H1 (cell line): Measurements from ENCODE around the gene CCDC148. TPM values are rescaled to one million over a fixed set of nuclear protein-coding genes. Genes with fewer than 3 reads are reported as not detected.

Source experiments
- CTCF ChIA-PET: fragments of 300-600 bp; sonication (Branson Sonifier 250); formaldehyde crosslinking; loops from one replicate; lab custom pipeline; 2021; ENCODE audit not compliant: partially characterized antibody; lab: Charles Lee
- POLR2A ChIA-PET: fragments of 300-600 bp; sonication (Branson Sonifier 250); formaldehyde crosslinking; loops from one replicate; lab custom pipeline; 2021; ENCODE audit warnings: inconsistent platforms; ENCODE audit not compliant: partially characterized antibody; lab: Charles Lee
- DNase-seq, 2 experiments: peaks; one replicate each; pipeline versions ENCODE4 v3.0.0 to v3.0.0-alpha.2; 2010 to 2022; ENCODE audit warnings: low spot score in 2 of 2, low read depth in 1 of 2, mixed read lengths in 1 of 2
- FAIRE-seq: peaks from 2 replicates; lab custom pipeline; 2011; peaks lifted over from hg19 to GRCh38; lab: Jason Lieb, UNC
- H2AFZ ChIP-seq: 2 replicates; pipeline ENCODE4 v1.8.1; 2012; ENCODE audit warnings: low read length, inconsistent platforms
- H2AK5ac ChIP-seq: 2 replicates; pipeline ENCODE4 v1.6.1; 2013; ENCODE audit warnings: low read depth, low read length
- H2BK120ac ChIP-seq: replicated peaks from 2 replicates; pipeline ENCODE3; 2013; ENCODE audit warnings: low read depth, low read length, inconsistent platforms
- H2BK12ac ChIP-seq: 2 replicates; pipeline ENCODE4 v1.6.1; 2013; ENCODE audit warnings: low read depth, low read length
- H2BK15ac ChIP-seq: 2 replicates; pipeline ENCODE4 v1.6.1; 2013; ENCODE audit warnings: low read length
- H2BK20ac ChIP-seq: 2 replicates; pipeline ENCODE4 v1.6.1; 2013; ENCODE audit warnings: low read length
- H2BK5ac ChIP-seq: 2 replicates; pipeline ENCODE4 v1.6.1; 2013; ENCODE audit warnings: low read depth, low read length
- H3K14ac ChIP-seq: 2 replicates; pipeline ENCODE4 v1.6.1; 2013; ENCODE audit warnings: inconsistent platforms; ENCODE audit not compliant: insufficient read length
- H3K18ac ChIP-seq: 2 replicates; pipeline ENCODE4 v1.6.1; 2013; ENCODE audit warnings: low read length; ENCODE audit errors: extremely low read depth
- H3K23ac ChIP-seq: 2 replicates; pipeline ENCODE4 v1.6.1; 2013; ENCODE audit warnings: inconsistent platforms; ENCODE audit not compliant: insufficient read length
- H3K23me2 ChIP-seq: 2 replicates; pipeline ENCODE4 v1.6.1; 2013; ENCODE audit warnings: low read depth, low read length
- H3K27ac ChIP-seq: 2 replicates; pipeline ENCODE4 v1.6.1; 2011; ENCODE audit warnings: low read depth, low read length, inconsistent platforms
- H3K27me3 ChIP-seq, 4 experiments: replicated peaks in 1 of 4; 1 replicate in 1 of 4; 2 replicates in 3 of 4; pipeline versions ENCODE4 v1.6.1 to v1.8.1; 2011 to 2013; ENCODE audit warnings: low read length in 3 of 4, mild to moderate bottlenecking in 3 of 4, inconsistent platforms in 2 of 4, mixed read lengths in 2 of 4, moderate library complexity in 1 of 4; ENCODE audit not compliant: control insufficient read depth in 3 of 4, insufficient read depth in 3 of 4; ENCODE audit errors: extremely low read depth in 1 of 4
- H3K36me3 ChIP-seq, 4 experiments: 2 replicates each; pipeline versions ENCODE4 v1.6.1 to v1.8.1; 2011 to 2013; ENCODE audit warnings: mild to moderate bottlenecking in 4 of 4, low read length in 3 of 4, moderate library complexity in 2 of 4, control low read depth in 1 of 4, inconsistent platforms in 1 of 4; ENCODE audit not compliant: insufficient read depth in 4 of 4, control insufficient read depth in 2 of 4
- H3K4ac ChIP-seq: replicated peaks from 2 replicates; pipeline ENCODE3; 2013; ENCODE audit warnings: low read length, low read depth, mixed read lengths, inconsistent platforms; ENCODE audit not compliant: insufficient read length
- H3K4me1 ChIP-seq, 4 experiments: replicated peaks in 1 of 4; 1 replicate in 1 of 4; 2 replicates in 3 of 4; pipeline versions ENCODE4 v1.6.1 to v1.8.1; 2011 to 2013; ENCODE audit warnings: low read length in 3 of 4, inconsistent platforms in 2 of 4, mixed read lengths in 1 of 4; ENCODE audit not compliant: insufficient read depth in 4 of 4, control insufficient read depth in 3 of 4
- H3K4me2 ChIP-seq, 2 experiments: 2 replicates each; pipeline versions ENCODE4 v1.6.1 to v1.8.1; 2011 to 2013; ENCODE audit warnings: low read depth in 2 of 2, low read length in 2 of 2, control low read depth in 1 of 2, inconsistent platforms in 1 of 2, mild to moderate bottlenecking in 1 of 2; ENCODE audit not compliant: insufficient read depth in 1 of 2
- H3K4me3 ChIP-seq, 4 experiments: fragments of 200-600, 300-600 bp in 1 of 4; sonication (generic), shearing (Covaris generic), sonication (Bioruptor Twin) in 1 of 4; 2 replicates each; pipeline versions ENCODE4 v1.5.1 to v1.8.1; 2011 to 2016; ENCODE audit warnings: low read length in 4 of 4, low read depth in 3 of 4, control low read depth in 2 of 4, inconsistent platforms in 2 of 4, mild to moderate bottlenecking in 2 of 4, mixed read lengths in 1 of 4, moderate library complexity in 1 of 4; ENCODE audit not compliant: insufficient read depth in 2 of 4; ENCODE audit errors: extremely low read depth in 1 of 4
- H3K56ac ChIP-seq: replicated peaks from 2 replicates; pipeline ENCODE3; 2013; ENCODE audit warnings: low read depth, mild to moderate bottlenecking, mixed read lengths, low read length, inconsistent platforms; ENCODE audit not compliant: insufficient read length
- H3K79me1 ChIP-seq: 2 replicates; pipeline ENCODE4 v1.6.1; 2013; ENCODE audit warnings: low read depth, low read length, control low read depth
- H3K79me2 ChIP-seq, 2 experiments: 2 replicates each; pipeline versions ENCODE4 v1.6.1 to v1.8.1; 2012 to 2013; ENCODE audit warnings: low read length in 2 of 2, mild to moderate bottlenecking in 2 of 2, inconsistent platforms in 1 of 2; ENCODE audit not compliant: insufficient read depth in 2 of 2, control insufficient read depth in 1 of 2
- H3K9ac ChIP-seq, 4 experiments: replicated peaks in 1 of 4; 1 replicate in 1 of 4; 2 replicates in 3 of 4; pipeline versions ENCODE4 v1.6.1 to v1.8.1; 2011 to 2013; ENCODE audit warnings: low read depth in 3 of 4, low read length in 3 of 4, control low read depth in 2 of 4, mild to moderate bottlenecking in 2 of 4, moderate library complexity in 2 of 4, inconsistent platforms in 1 of 4; ENCODE audit errors: extremely low read depth in 1 of 4
- H3K9me3 ChIP-seq, 2 experiments: 2 replicates each; pipeline versions ENCODE4 v1.6.1 to v1.8.1; 2012 to 2013; ENCODE audit warnings: mild to moderate bottlenecking in 2 of 2, moderate library complexity in 2 of 2, control low read depth in 1 of 2, inconsistent platforms in 1 of 2, low read depth in 1 of 2, low read length in 1 of 2, mixed read lengths in 1 of 2; ENCODE audit not compliant: insufficient read depth in 2 of 2
- H4K20me1 ChIP-seq, 2 experiments: replicated peaks in 1 of 2; 2 replicates each; pipeline versions ENCODE3 to v1.8.1; 2011 to 2013; ENCODE audit warnings: inconsistent platforms in 2 of 2, low read length in 2 of 2, mild to moderate bottlenecking in 1 of 2; ENCODE audit not compliant: insufficient read depth in 2 of 2, control insufficient read depth in 1 of 2
- H4K5ac ChIP-seq: 2 replicates; pipeline ENCODE4 v1.6.1; 2013; ENCODE audit warnings: low read length, low read depth, mixed read lengths, inconsistent platforms; ENCODE audit not compliant: insufficient read length
- H4K8ac ChIP-seq: 2 replicates; pipeline ENCODE4 v1.8.0; 2013; ENCODE audit warnings: mild to moderate bottlenecking, moderate library complexity, low read length, inconsistent platforms; ENCODE audit not compliant: insufficient read depth; ENCODE audit errors: extremely low read depth
- H4K91ac ChIP-seq: replicated peaks from 2 replicates; pipeline ENCODE3; 2013; ENCODE audit warnings: low read length, mixed read lengths, inconsistent platforms; ENCODE audit not compliant: insufficient read length
- CREB1 ChIP-seq: IDR thresholded peaks from 2 replicates; pipeline ENCODE4 v1.6.1; 2012; ENCODE audit warnings: inconsistent platforms
- HDAC6 ChIP-seq: IDR thresholded peaks from one replicate; pipeline ENCODE4 v1.7.1; 2012; ENCODE audit warnings: low read depth, mild to moderate bottlenecking, inconsistent platforms, low read length, moderate library complexity
- KDM5A ChIP-seq: fragments of 200-600 bp; IDR thresholded peaks from 2 replicates; pipeline ENCODE4 v1.7.1; 2012; ENCODE audit warnings: mild to moderate bottlenecking, low read length, inconsistent platforms, mixed read lengths
- POLR2A ChIP-seq, 2 experiments: IDR thresholded peaks; 1 replicate in 1 of 2; 2 replicates in 1 of 2; pipeline ENCODE4 v1.6.1; 2011; ENCODE audit warnings: low read depth in 2 of 2, low read length in 2 of 2, mild to moderate bottlenecking in 2 of 2; ENCODE audit errors: control extremely low read depth in 1 of 2
- POLR2AphosphoS5 ChIP-seq: IDR thresholded peaks from 2 replicates; pipeline ENCODE4 v1.6.1; 2011; ENCODE audit warnings: low read depth, low read length
- RNF2 ChIP-seq: fragments of 200-900, 300-1000 bp; sonication (generic); IDR thresholded peaks from 2 replicates; pipeline ENCODE4 v1.7.1; 2016; ENCODE audit warnings: borderline replicate concordance, low read depth, mild to moderate bottlenecking, antibody characterized with exemption, low read length; ENCODE audit not compliant: poor library complexity, severe bottlenecking; ENCODE audit errors: missing control alignments
- SIN3A ChIP-seq, 2 experiments: IDR thresholded peaks in 1 of 2; conservative IDR thresholded peaks in 1 of 2; 2 replicates each; pipeline ENCODE4 v1.6.1; 2011 to 2012; ENCODE audit warnings: low read length in 2 of 2, improper control_type of control experiment in 1 of 2, low read depth in 1 of 2, mild to moderate bottlenecking in 1 of 2
- SIRT6 ChIP-seq: IDR thresholded peaks from one replicate; pipeline ENCODE4 v1.7.1; 2012; ENCODE audit warnings: low read length, inconsistent platforms
- SIX5 ChIP-seq: IDR thresholded peaks from 2 replicates; pipeline ENCODE4 v1.6.1; 2011; ENCODE audit warnings: mild to moderate bottlenecking, low read depth, low read length
- SP4 ChIP-seq: IDR thresholded peaks from 2 replicates; pipeline ENCODE4 v1.6.1; 2012; ENCODE audit warnings: low read length, inconsistent platforms
- TAF1 ChIP-seq: IDR thresholded peaks from 2 replicates; pipeline ENCODE4 v1.6.1; 2011; ENCODE audit warnings: mild to moderate bottlenecking, low read depth, low read length
- TBP ChIP-seq: IDR thresholded peaks from 2 replicates; pipeline ENCODE4 v1.6.1; 2011; ENCODE audit warnings: low read depth, low read length, improper control_type of control experiment
- WGBS, 2 experiments: shearing (Covaris generic) in 1 of 2; methylation state at CpG; one replicate each; pipeline versions ENCODE4 v1.1.6 to v1.1.7; 2013 to 2015; ENCODE audit warnings: low lambda C conversion rate in 2 of 2, mixed read lengths in 2 of 2, inconsistent platforms in 1 of 2, low coverage in 1 of 2, missing lambda C conversion rate in 1 of 2; ENCODE audit not compliant: insufficient replicate concordance in 2 of 2, insufficient coverage in 1 of 2, insufficient read length in 1 of 2; ENCODE audit errors: extremely low coverage in 1 of 2, missing lambda C conversion rate in 1 of 2; 5-methylcytosine and 5-hydroxymethylcytosine counted together
- polyA plus RNA-seq, 7 experiments: library from polyadenylated mRNA; depleted of rRNA in 3 of 7; stranded (reverse) in 5 of 7; unstranded in 2 of 7; fragments of >200 nt in 5 of 7; fragments of 200-250 nt in 2 of 7; gene quantifications; 1 replicate in 5 of 7; 2 replicates in 1 of 7; 4 replicates in 1 of 7; pipeline versions ENCODE4 v1.2.1 to v1.2.3, GENCODE V29; 2011 to 2013; ENCODE audit warnings: missing spikeins in 2 of 7, mixed read lengths in 2 of 7
- total RNA-seq: library from RNA; stranded (reverse); fragmentation: NEBNext Ultra II Directional; extraction: Animal tissue kit (Norgen Biotek cat#: 25700); gene quantifications from 2 replicates; pipeline ENCODE4 v1.2.1, GENCODE V29; 2021

Gene CCDC148
- total and polyA plus RNA-seq, 2 of the 8 experiments (the other 6 are each of a cell fraction or from before 2014, with no cell fraction given), result 0.45 to 1.3 TPM

DNA sequence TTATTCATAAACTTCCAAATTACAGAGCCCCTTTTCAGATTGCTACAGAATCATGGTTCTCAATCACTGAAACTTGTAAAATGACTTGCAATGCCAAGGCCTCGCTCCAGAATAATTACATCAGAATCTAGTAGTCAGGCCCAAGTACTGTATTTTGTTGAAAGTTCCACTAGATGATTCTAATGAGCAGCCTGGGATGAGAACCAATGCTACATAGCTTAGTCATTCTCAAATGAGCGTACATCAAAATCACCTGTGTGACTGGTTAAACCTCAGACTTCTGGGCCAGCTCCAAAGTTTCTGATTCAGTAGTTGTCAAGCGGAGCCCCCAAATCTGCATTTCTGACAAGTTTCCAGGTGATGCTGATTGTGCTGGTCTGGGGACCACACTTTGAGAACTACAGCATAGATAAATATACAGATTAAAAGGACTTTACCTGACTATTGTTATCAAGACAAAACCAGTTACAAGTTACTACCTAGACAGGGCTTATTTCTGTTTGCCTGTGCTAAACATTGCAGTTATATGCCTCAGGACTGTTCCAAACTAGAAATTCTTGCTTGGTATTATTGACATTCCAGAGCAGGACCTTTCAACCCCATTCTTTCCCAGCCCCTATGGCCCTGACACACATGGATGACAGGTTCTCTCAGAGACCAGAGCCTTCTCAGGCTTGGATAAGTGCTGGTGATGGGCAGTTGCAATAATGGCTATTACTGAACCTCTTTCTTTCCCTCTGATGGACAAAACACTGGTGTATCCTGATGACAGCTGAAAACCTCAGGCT, 271.8 kb downstream of the CCDC148 start:
- no peak overlapping the region for H3K18ac ChIP-seq
- H3K9ac ChIP-seq, result no peak overlapping the region
- no peak for TF ChIP-seq CREB1
- no peak for TF ChIP-seq SIX5
- TF ChIP-seq SIRT6, result no peak
- no peak for TF ChIP-seq SP4
- no peak for TF ChIP-seq TBP
- TF ChIP-seq RNF2, result no peak
- no peak for TF ChIP-seq SIN3A (conservative IDR thresholded peaks at IDR 0.05 in 1 of 2, IDR thresholded peaks at IDR 0.05 in 1 of 2; ENCODE audit: low read depth in 1 of 2, low read length in 2 of 2)
- TF ChIP-seq HDAC6, result no peak
- no peak for TF ChIP-seq POLR2A (IDR thresholded peaks at IDR 0.05; ENCODE audit: control extremely low read depth in 1 of 2, low read depth in 2 of 2, low read length in 2 of 2)
- TF ChIP-seq KDM5A, result no peak
- no peak for TF ChIP-seq POLR2AphosphoS5
- no peak for TF ChIP-seq TAF1
- H2AFZ ChIP-seq, result no peak overlapping the region
- H3K4me2 ChIP-seq, result no peak overlapping the region
- no peak overlapping the region for H2AK5ac ChIP-seq
- no peak overlapping the region for H2BK20ac ChIP-seq
- no peak overlapping the region for H3K27ac ChIP-seq
- no peak overlapping the region for H3K14ac ChIP-seq
- H4K5ac ChIP-seq, result no peak overlapping the region
- H3K79me2 ChIP-seq, result no peaks in the 10 kb centered on the region
- H2BK15ac ChIP-seq, result no peak overlapping the region
- CTCF ChIA-PET, result interaction anchor here (1.8 kb wide), 1 partner anchor 151 kb away, joined by 5 read pairs; no protein-coding TSS in a partner anchor
- no peaks in the 10 kb centered on the region for H3K27me3 ChIP-seq
- FAIRE-seq (no peak), DNase-seq (no peak)
- H3K4me1 ChIP-seq, result peaks cover 0 to 7% (median under 1%) of the 10 kb centered on the region in 4 experiments; a peak in 1 of 7 replicates
- WGBS, 2 experiments, result 93% methylated on average over 3 of the region's 3 CpGs; no CpG with 5 or more reads in 1 of the 2 experiments
- no peak overlapping the region for H4K8ac ChIP-seq
- POLR2A ChIA-PET, result no interaction called here
- no peak overlapping the region for H3K23ac ChIP-seq
- no peak overlapping the region for H3K4me3 ChIP-seq
- no peak overlapping the region for H3K4ac ChIP-seq
- no peaks in the 10 kb centered on the region for H3K36me3 ChIP-seq
- H3K9me3 ChIP-seq, result no peaks in the 10 kb centered on the region
- no peak overlapping the region for H4K91ac ChIP-seq
- no peak overlapping the region for H2BK12ac ChIP-seq
- no peak overlapping the region for H2BK120ac ChIP-seq
- no peak overlapping the region for H3K56ac ChIP-seq
- no peaks in the 10 kb centered on the region for H3K79me1 ChIP-seq
- no peaks in the 10 kb centered on the region for H4K20me1 ChIP-seq
- H2BK5ac ChIP-seq, result no peak overlapping the region
- H3K23me2 ChIP-seq, result no peaks in the 10 kb centered on the region
